A673 (cell line): ENCODE measurements around the gene TMEM200C. TPM values are rescaled to one million over a fixed set of nuclear protein-coding genes. Genes with fewer than 3 reads are reported as not detected.
"Not testable (repeated sequence)": the region's sequence is repeated elsewhere in the genome, so short reads cannot be mapped to it uniquely, and the experiment has no call there.

Source experiments
- BruUV-seq: library from RNA; stranded (reverse); fragments of 400-500 nt; replicated peaks from 2 replicates; lab custom pipeline; 2021; lab: Mats Ljungman, UMichigan
- CTCF ChIA-PET: fragments of 300-600 bp; sonication (Branson Sonifier 250); formaldehyde crosslinking; loops from one replicate; lab custom pipeline; 2022; ENCODE audit warnings: antibody characterized with exemption; lab: Charles Lee
- POLR2A ChIA-PET: fragments of 300-600 bp; sonication (Branson Sonifier 250); formaldehyde crosslinking; loops from one replicate; lab custom pipeline; 2022; ENCODE audit warnings: antibody characterized with exemption; ENCODE audit not compliant: low non-redundant PET; lab: Charles Lee
- DNase-seq: peaks from one replicate; pipeline ENCODE4 v3.0.0-alpha.2; 2015; ENCODE audit warnings: low spot score
- H3K27ac ChIP-seq: fragments of 200-600 bp; sonication (generic); 2 replicates; pipeline ENCODE4 v1.5.1; 2016; ENCODE audit warnings: mixed run types, low read depth, mild to moderate bottlenecking, mixed read lengths, antibody characterized with exemption, low read length; ENCODE audit not compliant: poor library complexity, severe bottlenecking
- H3K27me3 ChIP-seq: fragments of 200-600 bp; sonication (generic); replicated peaks from 2 replicates; pipeline ENCODE4 v1.6.1; 2017; ENCODE audit warnings: mixed run types, low read depth, mild to moderate bottlenecking, mixed read lengths, antibody characterized with exemption, low read length; ENCODE audit not compliant: insufficient read depth, poor library complexity
- H3K36me3 ChIP-seq: fragments of 200-600 bp; sonication (generic); 2 replicates; pipeline ENCODE4 v1.6.1; 2016; ENCODE audit warnings: mixed run types, mild to moderate bottlenecking, mixed read lengths, antibody characterized with exemption, low read length; ENCODE audit not compliant: insufficient read depth, poor library complexity, severe bottlenecking
- H3K4me1 ChIP-seq: fragments of 200-600 bp; sonication (generic); 2 replicates; pipeline ENCODE4 v1.6.1; 2017; ENCODE audit warnings: mixed run types, mild to moderate bottlenecking, mixed read lengths, antibody characterized with exemption, low read length; ENCODE audit not compliant: insufficient read depth, poor library complexity, severe bottlenecking
- H3K4me3 ChIP-seq: fragments of 200-600 bp; sonication (generic); 2 replicates; pipeline ENCODE4 v1.5.1; 2016; ENCODE audit warnings: low read depth, mixed run types, mild to moderate bottlenecking, mixed read lengths, low read length; ENCODE audit not compliant: poor library complexity, severe bottlenecking
- H3K9me3 ChIP-seq: fragments of 200-600 bp; sonication (generic); 2 replicates; pipeline ENCODE4 v1.6.1; 2016; ENCODE audit warnings: mixed run types, low read depth, mild to moderate bottlenecking, mixed read lengths, antibody characterized with exemption, low read length; ENCODE audit not compliant: poor library complexity, severe bottlenecking
- EZH2 ChIP-seq: fragments of 200-600 bp; sonication (generic); IDR thresholded peaks from 2 replicates; pipeline ENCODE4 v1.6.1; 2017; ENCODE audit warnings: borderline replicate concordance, low read depth, mild to moderate bottlenecking, mixed read lengths, antibody characterized with exemption, low read length; ENCODE audit not compliant: poor library complexity, severe bottlenecking
- intact Hi-C: fragments of 100-400 bp; cut with micrococcal nuclease; formaldehyde crosslinking; loops from one replicate; pipeline ENCODE4 v1.10.0; 2022; ENCODE audit not compliant: unreplicated experiment
- total RNA-seq: library from RNA; stranded (reverse); gene quantifications from 2 replicates; pipeline ENCODE4 v1.2.3, GENCODE V29; 2021
- TF ChIP-seq, protein P1 (sequence below): fragments of 300-800, 200-600 bp; sonication (generic); conservative IDR thresholded peaks from 2 replicates; pipeline ENCODE4 v1.5.1; 2017; ENCODE audit warnings: low read depth, mild to moderate bottlenecking, antibody characterized with exemption, low read length, moderate library complexity, mixed read lengths

The TMEM200C gene
- total RNA-seq, 1 experiment from 2014 or later, result not detected

DNA sequence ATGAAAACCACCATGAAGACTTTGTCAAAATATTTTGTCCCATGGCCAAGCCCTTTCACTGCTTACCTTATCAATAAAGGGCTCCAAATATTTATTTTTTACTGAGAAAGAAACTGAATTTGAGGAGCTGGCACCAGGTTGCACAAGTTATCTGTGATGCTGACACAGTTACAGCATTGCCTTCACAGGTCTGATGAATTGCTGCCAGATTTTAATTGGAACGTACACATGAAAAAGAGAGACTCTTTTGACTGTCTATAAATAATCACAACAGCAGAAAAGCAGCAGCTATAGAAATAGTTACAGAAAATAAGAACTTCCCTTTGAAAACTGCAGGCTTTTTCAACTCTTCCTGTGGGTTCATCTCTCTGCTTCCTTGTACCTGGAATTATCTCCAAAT, 23.9 kb downstream of the TMEM200C start:
- ChIA-PET CTCF (no interaction called here), POLR2A (no interaction called here)
- Histone ChIP-seq H3K4me1 (no peaks in the 10 kb centered on the region), H3K27me3 (no peaks in the 10 kb centered on the region), H3K9me3 (no peaks in the 10 kb centered on the region), H3K27ac (no peak overlapping the region), H3K4me3 (no peak overlapping the region), H3K36me3 (no peaks in the 10 kb centered on the region)
- no TSS peak for BruUV-seq
- intact Hi-C loops, result no loop called here
- TF ChIP-seq EZH2, result no peak
- TF ChIP-seq, protein P1, sequence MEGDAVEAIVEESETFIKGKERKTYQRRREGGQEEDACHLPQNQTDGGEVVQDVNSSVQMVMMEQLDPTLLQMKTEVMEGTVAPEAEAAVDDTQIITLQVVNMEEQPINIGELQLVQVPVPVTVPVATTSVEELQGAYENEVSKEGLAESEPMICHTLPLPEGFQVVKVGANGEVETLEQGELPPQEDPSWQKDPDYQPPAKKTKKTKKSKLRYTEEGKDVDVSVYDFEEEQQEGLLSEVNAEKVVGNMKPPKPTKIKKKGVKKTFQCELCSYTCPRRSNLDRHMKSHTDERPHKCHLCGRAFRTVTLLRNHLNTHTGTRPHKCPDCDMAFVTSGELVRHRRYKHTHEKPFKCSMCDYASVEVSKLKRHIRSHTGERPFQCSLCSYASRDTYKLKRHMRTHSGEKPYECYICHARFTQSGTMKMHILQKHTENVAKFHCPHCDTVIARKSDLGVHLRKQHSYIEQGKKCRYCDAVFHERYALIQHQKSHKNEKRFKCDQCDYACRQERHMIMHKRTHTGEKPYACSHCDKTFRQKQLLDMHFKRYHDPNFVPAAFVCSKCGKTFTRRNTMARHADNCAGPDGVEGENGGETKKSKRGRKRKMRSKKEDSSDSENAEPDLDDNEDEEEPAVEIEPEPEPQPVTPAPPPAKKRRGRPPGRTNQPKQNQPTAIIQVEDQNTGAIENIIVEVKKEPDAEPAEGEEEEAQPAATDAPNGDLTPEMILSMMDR, result no peak
- DNase-seq, result no peak

DNA sequence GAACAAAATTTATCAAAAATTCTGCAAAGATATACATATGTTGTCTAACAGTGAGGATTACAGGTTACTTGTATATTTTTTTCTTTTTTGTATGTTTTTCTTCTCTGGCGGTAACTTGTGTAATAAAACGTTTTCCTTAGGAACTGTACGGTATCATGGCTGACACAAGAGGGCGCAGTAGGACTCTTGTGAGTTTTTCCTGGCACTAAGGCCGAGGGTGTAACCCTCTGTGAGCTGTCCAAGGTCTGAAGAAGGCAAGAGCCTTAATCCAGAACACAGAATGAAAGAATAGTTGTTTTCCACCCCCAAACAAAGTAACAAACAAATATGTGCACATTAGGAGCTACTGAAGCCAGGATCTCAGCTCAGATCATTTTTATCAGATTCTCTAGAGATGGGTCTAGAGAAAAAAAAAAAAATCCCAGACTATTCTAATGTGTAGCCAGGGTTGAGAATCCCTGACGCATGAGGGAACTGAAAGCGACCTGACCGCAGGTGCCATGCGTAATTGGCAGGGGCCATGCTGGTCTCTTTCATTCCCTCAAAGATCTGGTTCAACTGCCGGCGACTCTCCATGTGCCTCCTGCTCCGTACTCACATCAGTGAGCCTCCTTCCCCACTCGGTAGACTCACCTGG, 27.0 kb downstream of the TMEM200C start:
- Histone ChIP-seq H3K36me3 (no peaks in the 10 kb centered on the region), H3K9me3 (no peaks in the 10 kb centered on the region), H3K4me3 (no peak overlapping the region), H3K27ac (no peak overlapping the region), H3K27me3 (no peaks in the 10 kb centered on the region), H3K4me1 (no peaks in the 10 kb centered on the region)
- no peak for TF ChIP-seq EZH2
- TF ChIP-seq, protein P1, result peak; percentile 76
- ChIA-PET POLR2A (no interaction called here), CTCF (interaction anchor here (0.6 kb wide), 1 partner anchor 11 kb away, joined by 3 read pairs; no protein-coding TSS in a partner anchor)
- intact Hi-C loops, result loop anchor here (2.0 kb wide), 1 partner anchor 1018 kb away; no protein-coding TSS in a partner anchor
- no TSS peak for BruUV-seq
- DNase-seq, result peak; percentile 77

DNA sequence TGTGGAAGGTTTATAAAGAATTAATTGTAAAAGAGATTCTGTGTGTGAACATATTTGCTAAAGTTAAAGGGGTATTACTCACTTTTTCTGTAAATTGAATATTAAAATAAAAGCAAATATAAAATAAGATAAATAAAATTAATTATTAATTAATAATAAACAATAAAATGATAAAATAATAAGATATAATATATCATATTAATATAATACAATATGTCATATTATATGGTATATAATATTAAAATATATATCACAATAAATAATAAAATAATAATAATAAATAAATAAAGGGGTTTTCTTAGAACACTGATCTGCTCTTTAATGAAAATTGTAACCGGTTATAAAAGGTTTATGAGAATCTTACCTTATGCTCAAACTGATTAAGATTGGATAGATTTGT, 29.8 kb downstream of the TMEM200C start:
- no peak for TF ChIP-seq EZH2
- TF ChIP-seq, protein P1, result no peak
- Histone ChIP-seq H3K4me3 (no peak overlapping the region), H3K27ac (no peak overlapping the region), H3K27me3 (no peaks in the 10 kb centered on the region), H3K9me3 (peaks cover 2% of the 10 kb centered on the region), H3K4me1 (no peaks in the 10 kb centered on the region), H3K36me3 (no peaks in the 10 kb centered on the region)
- intact Hi-C loops, result no loop called here
- no TSS peak for BruUV-seq
- DNase-seq, result no peak
- ChIA-PET CTCF (no interaction called here), POLR2A (no interaction called here)

GRCh38 chr18:5862127-5862526, 33.2 kb downstream of the TMEM200C start:
- CTCF ChIA-PET, intact Hi-C loops, H3K9me3 ChIP-seq, POLR2A ChIA-PET, H3K27ac ChIP-seq, H3K4me1 ChIP-seq, BruUV-seq, H3K36me3 ChIP-seq, H3K27me3 ChIP-seq, H3K4me3 ChIP-seq, DNase-seq: not testable (repeated sequence)
